Measurements from ENCODE around the gene TPM1.

DNA sequence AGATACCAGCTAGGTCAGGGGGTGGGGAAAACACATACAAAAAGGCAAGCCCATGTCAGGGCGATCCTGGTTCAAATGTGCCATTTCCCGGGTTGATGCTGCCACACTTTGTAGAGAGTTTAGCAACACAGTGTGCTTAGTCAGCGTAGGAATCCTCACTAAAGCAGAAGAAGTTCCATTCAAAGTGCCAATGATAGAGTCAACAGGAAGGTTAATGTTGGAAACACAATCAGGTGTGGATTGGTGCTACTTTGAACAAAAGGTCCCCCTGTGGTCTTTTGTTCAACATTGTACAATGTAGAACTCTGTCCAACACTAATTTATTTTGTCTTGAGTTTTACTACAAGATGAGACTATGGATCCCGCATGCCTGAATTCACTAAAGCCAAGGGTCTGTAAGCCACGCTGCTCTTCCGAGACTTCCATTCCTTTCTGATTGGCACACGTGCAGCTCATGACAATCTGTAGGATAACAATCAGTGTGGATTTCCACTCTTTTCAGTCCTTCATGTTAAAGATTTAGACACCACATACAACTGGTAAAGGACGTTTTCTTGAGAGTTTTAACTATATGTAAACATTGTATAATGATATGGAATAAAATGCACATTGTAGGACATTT, 28.9 kb downstream of the TPM1 start:
- TF ChIP-seq, protein P1, sequence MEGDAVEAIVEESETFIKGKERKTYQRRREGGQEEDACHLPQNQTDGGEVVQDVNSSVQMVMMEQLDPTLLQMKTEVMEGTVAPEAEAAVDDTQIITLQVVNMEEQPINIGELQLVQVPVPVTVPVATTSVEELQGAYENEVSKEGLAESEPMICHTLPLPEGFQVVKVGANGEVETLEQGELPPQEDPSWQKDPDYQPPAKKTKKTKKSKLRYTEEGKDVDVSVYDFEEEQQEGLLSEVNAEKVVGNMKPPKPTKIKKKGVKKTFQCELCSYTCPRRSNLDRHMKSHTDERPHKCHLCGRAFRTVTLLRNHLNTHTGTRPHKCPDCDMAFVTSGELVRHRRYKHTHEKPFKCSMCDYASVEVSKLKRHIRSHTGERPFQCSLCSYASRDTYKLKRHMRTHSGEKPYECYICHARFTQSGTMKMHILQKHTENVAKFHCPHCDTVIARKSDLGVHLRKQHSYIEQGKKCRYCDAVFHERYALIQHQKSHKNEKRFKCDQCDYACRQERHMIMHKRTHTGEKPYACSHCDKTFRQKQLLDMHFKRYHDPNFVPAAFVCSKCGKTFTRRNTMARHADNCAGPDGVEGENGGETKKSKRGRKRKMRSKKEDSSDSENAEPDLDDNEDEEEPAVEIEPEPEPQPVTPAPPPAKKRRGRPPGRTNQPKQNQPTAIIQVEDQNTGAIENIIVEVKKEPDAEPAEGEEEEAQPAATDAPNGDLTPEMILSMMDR (IDR thresholded peaks at IDR 0.05; ENCODE audit: insufficient read depth, low read length, poor library complexity, severe bottlenecking), result no peak
- no peak for TF ChIP-seq EZH2phosphoT487 (conservative IDR thresholded peaks at IDR 0.05; ENCODE audit: low read length)

All from SU-DHL-6 (cell line).